ENCODE results near the gene EDN2. TPM values are rescaled to one million over a fixed set of nuclear protein-coding genes. Genes with fewer than 3 reads are reported as not detected.

The EDN2 gene
- total RNA-seq, 3 donors from 2014 or later: 2.3 to 3.8 TPM; not detected in 1

DNA sequence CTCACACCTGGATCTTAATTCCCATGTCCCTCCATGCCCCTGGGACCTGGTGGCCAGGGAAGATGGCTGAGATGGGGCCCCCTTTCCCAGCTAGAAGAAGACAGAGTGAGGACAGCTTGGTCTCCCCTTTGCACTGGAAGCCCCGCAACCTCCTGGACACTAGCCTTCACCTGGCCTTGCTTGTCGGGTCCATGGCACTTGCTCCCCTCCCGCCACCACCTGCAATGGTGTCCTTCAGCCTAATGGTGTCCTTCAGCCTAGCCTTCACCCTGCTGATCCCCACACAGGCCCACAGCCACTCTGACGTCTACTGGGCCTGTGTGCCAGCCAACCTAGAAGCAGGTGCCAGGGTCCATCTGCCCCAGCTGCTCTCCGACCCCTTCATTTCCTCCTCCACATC, 45.9 kb upstream of the EDN2 start:
- Histone ChIP-seq H3K27me3 (no peaks in the 10 kb centered on the region), H3K4me1 (no peaks in the 10 kb centered on the region), H3K9me3 (no peaks in the 10 kb centered on the region), H3K27ac (no peak overlapping the region), H3K4me3 (no peak overlapping the region), H3K36me3 (no peaks in the 10 kb centered on the region)
- intact Hi-C loops (cut with DNase I; ENCODE audit: low total_unique reads): no loop called here
- peak in 1 of 2 donors; percentile 25 for DNase-seq (ENCODE audit: low spot score in 2 of 2)
- TF ChIP-seq POLR2A (IDR thresholded peaks at IDR 0.05) (no peak), POLR2AphosphoS5 (IDR thresholded peaks at IDR 0.05) (no peak)
- TF ChIP-seq, protein P1, sequence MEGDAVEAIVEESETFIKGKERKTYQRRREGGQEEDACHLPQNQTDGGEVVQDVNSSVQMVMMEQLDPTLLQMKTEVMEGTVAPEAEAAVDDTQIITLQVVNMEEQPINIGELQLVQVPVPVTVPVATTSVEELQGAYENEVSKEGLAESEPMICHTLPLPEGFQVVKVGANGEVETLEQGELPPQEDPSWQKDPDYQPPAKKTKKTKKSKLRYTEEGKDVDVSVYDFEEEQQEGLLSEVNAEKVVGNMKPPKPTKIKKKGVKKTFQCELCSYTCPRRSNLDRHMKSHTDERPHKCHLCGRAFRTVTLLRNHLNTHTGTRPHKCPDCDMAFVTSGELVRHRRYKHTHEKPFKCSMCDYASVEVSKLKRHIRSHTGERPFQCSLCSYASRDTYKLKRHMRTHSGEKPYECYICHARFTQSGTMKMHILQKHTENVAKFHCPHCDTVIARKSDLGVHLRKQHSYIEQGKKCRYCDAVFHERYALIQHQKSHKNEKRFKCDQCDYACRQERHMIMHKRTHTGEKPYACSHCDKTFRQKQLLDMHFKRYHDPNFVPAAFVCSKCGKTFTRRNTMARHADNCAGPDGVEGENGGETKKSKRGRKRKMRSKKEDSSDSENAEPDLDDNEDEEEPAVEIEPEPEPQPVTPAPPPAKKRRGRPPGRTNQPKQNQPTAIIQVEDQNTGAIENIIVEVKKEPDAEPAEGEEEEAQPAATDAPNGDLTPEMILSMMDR (IDR thresholded peaks at IDR 0.05): no peak

DNA sequence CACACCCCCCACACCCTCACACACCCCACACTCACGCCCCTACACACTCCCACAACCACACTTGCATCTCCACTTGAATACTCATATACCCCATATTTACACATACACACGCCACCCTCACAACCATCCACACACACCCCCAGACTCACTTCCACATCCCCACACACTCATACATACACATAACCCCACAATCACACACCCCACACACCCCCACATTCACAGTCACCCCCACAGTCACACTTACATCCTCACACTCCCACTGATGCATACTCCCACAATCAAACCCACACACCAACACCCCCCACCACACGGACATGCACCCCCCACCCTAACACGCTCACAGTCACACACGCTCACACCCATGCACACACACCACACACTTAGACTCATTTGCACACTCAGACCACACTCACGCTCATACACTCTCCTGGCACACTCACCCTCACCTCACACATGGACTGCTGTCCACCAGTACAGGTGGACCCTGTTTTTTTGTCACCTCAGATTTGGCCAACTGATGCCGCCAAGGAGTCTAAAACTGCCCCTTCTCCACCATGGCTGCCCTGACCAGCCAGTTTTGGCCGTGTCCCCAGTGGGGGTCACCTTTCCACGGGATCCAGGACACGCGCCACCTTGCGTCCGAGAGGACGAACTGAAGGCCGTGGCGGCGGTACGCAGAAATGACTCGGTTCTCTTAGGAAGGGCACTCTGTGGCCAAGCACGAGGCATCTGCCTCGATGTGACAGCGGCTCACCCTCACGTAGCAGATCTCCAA, 45.3 kb upstream of the EDN2 start:
- TF ChIP-seq POLR2AphosphoS5 (IDR thresholded peaks at IDR 0.05) (no peak), POLR2A (IDR thresholded peaks at IDR 0.05) (no peak)
- TF ChIP-seq, protein P1 (IDR thresholded peaks at IDR 0.05): no peak
- DNase-seq (ENCODE audit: low spot score in 2 of 2): peak in 1 of 2 donors; percentile 44
- intact Hi-C loops (cut with DNase I; ENCODE audit: low total_unique reads): no loop called here
- Histone ChIP-seq H3K9me3 (no peaks in the 10 kb centered on the region), H3K4me3 (no peak overlapping the region), H3K27me3 (no peaks in the 10 kb centered on the region), H3K4me1 (no peaks in the 10 kb centered on the region), H3K27ac (no peak overlapping the region), H3K36me3 (no peaks in the 10 kb centered on the region)

DNA sequence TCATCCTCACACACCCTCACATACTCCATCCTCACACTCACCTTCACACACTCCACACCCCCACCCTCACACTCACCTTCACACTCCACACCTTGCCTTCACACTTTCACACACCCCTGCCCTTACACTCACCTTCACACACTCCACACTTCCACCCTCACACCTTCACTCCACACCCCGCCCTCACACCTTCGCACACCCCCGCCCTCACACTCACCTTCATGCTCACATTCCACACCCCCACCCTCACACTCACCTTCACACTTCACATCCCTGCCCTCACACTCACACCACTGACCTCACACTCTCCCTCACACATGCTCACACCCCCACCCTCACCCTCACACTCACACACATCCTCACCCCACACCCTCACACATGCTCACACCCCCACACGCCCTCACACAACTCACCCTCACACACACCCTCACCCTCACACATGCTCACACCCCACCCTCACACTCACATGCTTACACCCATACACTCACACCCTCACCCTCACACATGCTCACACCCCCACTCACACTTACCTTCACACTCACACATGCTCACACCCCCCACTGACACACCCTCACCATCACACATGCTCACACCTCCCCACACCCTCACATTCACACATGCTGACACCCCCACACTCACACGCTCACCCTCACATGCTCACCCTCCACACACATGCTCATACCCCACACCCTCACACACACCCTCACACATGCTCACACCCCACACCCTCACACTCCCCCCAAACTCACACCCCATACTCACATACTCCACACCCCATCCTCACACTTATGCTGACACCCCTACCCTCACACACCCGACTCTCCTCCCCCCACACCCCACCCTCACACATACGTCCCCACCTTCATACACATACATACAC, 44.5 kb upstream of the EDN2 start:
- no peak for TF ChIP-seq POLR2A (IDR thresholded peaks at IDR 0.05)
- TF ChIP-seq, protein P1 (IDR thresholded peaks at IDR 0.05): no peak
- no peak for TF ChIP-seq POLR2AphosphoS5 (IDR thresholded peaks at IDR 0.05)
- intact Hi-C loops (cut with DNase I; ENCODE audit: low total_unique reads): no loop called here
- Histone ChIP-seq H3K4me1 (no peaks in the 10 kb centered on the region), H3K27ac (no peak overlapping the region), H3K4me3 (no peak overlapping the region), H3K36me3 (peaks cover 4% of the 10 kb centered on the region), H3K9me3 (no peaks in the 10 kb centered on the region), H3K27me3 (no peaks in the 10 kb centered on the region)
- DNase-seq (ENCODE audit: low spot score in 2 of 2): peak in 1 of 2 donors; percentile 46

DNA sequence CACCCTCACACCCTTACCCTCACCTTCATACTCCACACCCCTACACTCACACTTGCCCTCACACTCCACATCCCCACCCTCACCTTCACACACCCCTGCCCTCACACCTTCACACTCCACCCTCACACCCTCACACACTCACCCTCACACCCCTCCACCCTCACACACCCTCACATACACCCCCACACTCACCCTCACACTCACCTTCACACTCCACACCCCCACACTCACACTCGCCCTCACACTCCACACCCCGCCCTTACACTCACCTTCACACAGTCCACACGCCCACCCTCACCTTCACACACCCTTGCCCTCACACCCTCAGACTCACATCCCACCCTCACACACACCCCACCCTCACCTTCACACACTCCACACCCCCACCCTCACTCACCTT, 43.6 kb upstream of the EDN2 start:
- Histone ChIP-seq H3K4me1 (no peaks in the 10 kb centered on the region), H3K36me3 (peaks cover 4% of the 10 kb centered on the region), H3K4me3 (no peak overlapping the region), H3K27me3 (no peaks in the 10 kb centered on the region), H3K27ac (no peak overlapping the region), H3K9me3 (no peaks in the 10 kb centered on the region)
- DNase-seq (ENCODE audit: low spot score in 2 of 2): no peak
- intact Hi-C loops (cut with DNase I; ENCODE audit: low total_unique reads): no loop called here
- TF ChIP-seq, protein P1 (IDR thresholded peaks at IDR 0.05): no peak
- TF ChIP-seq POLR2A (IDR thresholded peaks at IDR 0.05): no peak
- no peak for TF ChIP-seq POLR2AphosphoS5 (IDR thresholded peaks at IDR 0.05)

Measured in breast epithelium (tissue), 4 donors.